ENCODE data around the gene PDZD4. TPM values are rescaled to one million over a fixed set of nuclear protein-coding genes. Genes with fewer than 3 reads are reported as not detected.
A peak's percentile ranks its signal among the peaks of the same experiment; 100 is the strongest.

Gene PDZD4
- total and polyA plus RNA-seq, 2 of the 4 experiments (the other 2 are of a cell fraction), result under 0.01 to 0.38 TPM

GRCh38 chrX:153775293-153776119 lies 54.8 kb downstream of the PDZD4 start:
- H3K36me3 ChIP-seq (ENCODE audit: control insufficient read depth, insufficient read depth, low read length), result peaks cover 4% of the 10 kb centered on the region; the same call in 1 of the 2 replicates
- H3K27ac ChIP-seq (ENCODE audit: insufficient read depth, low read length), result no peak overlapping the region
- no peak overlapping the region for H2BK20ac ChIP-seq (ENCODE audit: low read depth, low read length)
- no peaks in the 10 kb centered on the region; the same call in 1 of the 2 replicates for H3K9me3 ChIP-seq (ENCODE audit: control insufficient read depth, insufficient read depth, low read length)
- no peaks in the 10 kb centered on the region for H3K27me3 ChIP-seq (ENCODE audit: control insufficient read depth, insufficient read depth, low read length)
- H3K4me2 ChIP-seq (ENCODE audit: low read depth, low read length), result no peak overlapping the region
- H2AK5ac ChIP-seq (ENCODE audit: low read depth, low read length), result no peak overlapping the region
- in situ Hi-C loops (cut with MboI; ENCODE audit: low sequenced_read_pairs), result no loop called here
- H2BK5ac ChIP-seq (ENCODE audit: low read depth, low read length, poor library complexity, severe bottlenecking), result no peak overlapping the region
- no peak overlapping the region for H4K5ac ChIP-seq (ENCODE audit: low read depth, low read length)
- H4K8ac ChIP-seq (ENCODE audit: low read depth in 2 of 2, low read length in 2 of 2), result no peak overlapping the region
- H2BK15ac ChIP-seq (ENCODE audit: low read depth, low read length), result no peak overlapping the region
- H3K79me1 ChIP-seq (ENCODE audit: low read depth in 1 of 2, low read length in 2 of 2), result no peaks in the 10 kb centered on the region
- no peak overlapping the region for H3K4ac ChIP-seq (ENCODE audit: low read depth, low read length)
- no peaks in the 10 kb centered on the region for H3K4me1 ChIP-seq (ENCODE audit: control insufficient read depth, insufficient read depth, low read length)
- H3K9ac ChIP-seq (ENCODE audit: low read depth, low read length), result no peak overlapping the region
- DNase-seq, result no peak
- no peaks in the 10 kb centered on the region for H4K20me1 ChIP-seq (ENCODE audit: insufficient read depth, low read length)
- no TSS peak for BruUV-seq (replicated peaks)
- H3K4me3 ChIP-seq (ENCODE audit: insufficient read depth, low read depth, low read length), result no peak overlapping the region
- CTCF ChIA-PET, result no interaction called here
- intact Hi-C loops (cut with micrococcal nuclease), result no loop called here
- dilution Hi-C loops (cut with HindIII; ENCODE audit: low sequenced_read_pairs, unreplicated experiment), result no loop called here
- no peak overlapping the region for H3K23ac ChIP-seq (ENCODE audit: low read depth, low read length)
- 78% methylated on average over 17 of the region's 42 CpGs; no CpG with 5 or more reads in 1 of the 2 experiments for WGBS, 2 experiments (ENCODE audit: extremely low coverage in 2 of 2, insufficient read length in 1 of 2)
- H3K18ac ChIP-seq (ENCODE audit: low read depth, low read length), result no peak overlapping the region
- POLR2A ChIA-PET (ENCODE audit: unreplicated experiment), result no interaction called here
- no peak overlapping the region for H4K91ac ChIP-seq (ENCODE audit: insufficient read depth, low read depth, low read length)
- no peak for ATAC-seq (ENCODE audit: low read depth)
- H2BK120ac ChIP-seq (ENCODE audit: low read depth, low read length), result no peak overlapping the region
- H2AK9ac ChIP-seq (replicated peaks; ENCODE audit: low read depth, low read length, poor library complexity), result no peak overlapping the region
- no peak overlapping the region for H3K56ac ChIP-seq (ENCODE audit: extremely low read depth, insufficient read depth, low read length)
- no peaks in the 10 kb centered on the region for H3K9me1 ChIP-seq (ENCODE audit: insufficient read depth, low read length)
- H2AFZ ChIP-seq (replicated peaks; ENCODE audit: low read length, poor library complexity), result peak overlapping the region; percentile 11
- H3K14ac ChIP-seq (replicated peaks; ENCODE audit: low read depth, low read length), result no peak overlapping the region
- TF ChIP-seq RCOR1 (IDR thresholded peaks at IDR 0.05; ENCODE audit: insufficient replicate concordance, low read length), result no peak
- TF ChIP-seq SMC3 (IDR thresholded peaks at IDR 0.05; ENCODE audit: low read depth, low read length), result no peak
- no peak for TF ChIP-seq FOS (IDR thresholded peaks at IDR 0.05; ENCODE audit: low read depth, low read length)
- no peak for TF ChIP-seq MXI1 (IDR thresholded peaks at IDR 0.05; ENCODE audit: borderline replicate concordance, low read depth, low read length)
- no peak for TF ChIP-seq NFE2L2 (IDR thresholded peaks at IDR 0.05; ENCODE audit: low read depth, low read length)
- no peak for TF ChIP-seq USF2 (IDR thresholded peaks at IDR 0.05; ENCODE audit: low read depth, low read length)
- no peak for TF ChIP-seq CTCF (conservative IDR thresholded peaks at IDR 0.05; ENCODE audit: low read depth, low read length)
- TF ChIP-seq RAD21 (IDR thresholded peaks at IDR 0.05; ENCODE audit: low read length), result no peak
- TF ChIP-seq CEBPB (IDR thresholded peaks at IDR 0.05; ENCODE audit: low read depth, low read length), result no peak
- TF ChIP-seq ELK1 (IDR thresholded peaks at IDR 0.05; ENCODE audit: borderline replicate concordance, low read depth, low read length), result no peak
- no peak for TF ChIP-seq MAFK (IDR thresholded peaks at IDR 0.05; ENCODE audit: low read depth, low read length)
- no peak for TF ChIP-seq RFX5 (IDR thresholded peaks at IDR 0.05; ENCODE audit: low read depth, low read length)
- TF ChIP-seq POLR2A (IDR thresholded peaks at IDR 0.05; ENCODE audit: low read depth, low read length), result no peak
- no peak for TF ChIP-seq MAZ (IDR thresholded peaks at IDR 0.05; ENCODE audit: borderline replicate concordance, low read depth, low read length)
- TF ChIP-seq CHD1 (IDR thresholded peaks at IDR 0.05; ENCODE audit: low read depth, low read length), result no peak

Data from IMR-90 (cell line).